Ectodermal cell (in vitro differentiated cells): ENCODE results near the gene PHC2.

Experiments
- H3K27ac ChIP-seq: 2 replicates; pipeline ENCODE4 v1.7.0; 2013; ENCODE audit warnings: mild to moderate bottlenecking, low read depth, low read length; ENCODE audit not compliant: insufficient read depth, poor library complexity, severe bottlenecking
- H3K27me3 ChIP-seq: 2 replicates; pipeline ENCODE4 v1.7.0; 2013; ENCODE audit warnings: mild to moderate bottlenecking, low read length; ENCODE audit not compliant: insufficient read depth, control insufficient read depth, poor library complexity, severe bottlenecking
- H3K36me3 ChIP-seq: one replicate; pipeline ENCODE4 v1.7.0; 2013; ENCODE audit warnings: low read length; ENCODE audit not compliant: control insufficient read depth, insufficient read depth
- H3K4me1 ChIP-seq: one replicate; pipeline ENCODE4 v1.7.0; 2013; ENCODE audit warnings: low read length; ENCODE audit not compliant: control insufficient read depth, insufficient read depth
- H3K4me3 ChIP-seq: 2 replicates; pipeline ENCODE4 v1.7.0; 2013; ENCODE audit warnings: low read depth, low read length, control low read depth; ENCODE audit not compliant: insufficient read depth
- H3K9me3 ChIP-seq: 2 replicates; pipeline ENCODE4 v1.7.0; 2013; ENCODE audit warnings: mild to moderate bottlenecking, low read length, moderate library complexity; ENCODE audit not compliant: control insufficient read depth
- WGBS, 2 experiments: methylation state at CpG; one replicate each; pipeline ENCODE4 v1.1.7; 2013; ENCODE audit warnings: missing lambda C conversion rate in 2 of 2; 5-methylcytosine and 5-hydroxymethylcytosine counted together

Gene PHC2

GRCh38 chr1:33424610-33425009 lies 6.3 kb downstream of the PHC2 start:
- H3K9me3 ChIP-seq = no peaks in the 10 kb centered on the region
- H3K27me3 ChIP-seq = peaks cover 11% of the 10 kb centered on the region
- H3K27ac ChIP-seq = no peak overlapping the region
- H3K36me3 ChIP-seq = no peaks in the 10 kb centered on the region
- no peak overlapping the region for H3K4me3 ChIP-seq
- peaks cover 21% of the 10 kb centered on the region for H3K4me1 ChIP-seq
- 55 to 87% methylated on average over 1 to 2 of the region's 2 CpGs for WGBS, 2 experiments

GRCh38 chr1:33424205-33424604 lies 6.7 kb downstream of the PHC2 start:
- no peak overlapping the region for H3K27ac ChIP-seq
- 31 to 49% methylated on average over 3 to 4 of the region's 4 CpGs for WGBS, 2 experiments
- H3K4me3 ChIP-seq = no peak overlapping the region
- peaks cover 7% of the 10 kb centered on the region for H3K27me3 ChIP-seq
- H3K36me3 ChIP-seq = no peaks in the 10 kb centered on the region
- no peaks in the 10 kb centered on the region for H3K9me3 ChIP-seq
- H3K4me1 ChIP-seq = peaks cover 17% of the 10 kb centered on the region

- Histone ChIP-seq H3K27ac (no peak overlapping the region), H3K9me3 (no peaks in the 10 kb centered on the region), H3K36me3 (no peaks in the 10 kb centered on the region), H3K4me1 (peaks cover 9% of the 10 kb centered on the region), H3K4me3 (no peak overlapping the region), H3K27me3 (no peaks in the 10 kb centered on the region)
- WGBS, 2 experiments = 87 to 91% methylated on average over 6 to 7 of the region's 7 CpGs
Measured at GRCh38 chr1:33420870-33421775, 9.8 kb downstream of the PHC2 start.

- no peaks in the 10 kb centered on the region for H3K27me3 ChIP-seq
- no peak overlapping the region for H3K4me3 ChIP-seq
- no peaks in the 10 kb centered on the region for H3K9me3 ChIP-seq
- H3K4me1 ChIP-seq = peaks cover 9% of the 10 kb centered on the region
- H3K36me3 ChIP-seq = no peaks in the 10 kb centered on the region
- no peak overlapping the region for H3K27ac ChIP-seq
- no CpG with 5 or more reads among the region's 1 CpG for WGBS, 2 experiments
Measured at GRCh38 chr1:33418811-33419210, 12.1 kb downstream of the PHC2 start.

GRCh38 chr1:33414879-33415278 lies 16.0 kb downstream of the PHC2 start:
- Histone ChIP-seq H3K36me3 (no peaks in the 10 kb centered on the region), H3K4me1 (peaks cover 8% of the 10 kb centered on the region), H3K27me3 (no peaks in the 10 kb centered on the region), H3K4me3 (no peak overlapping the region), H3K27ac (no peak overlapping the region), H3K9me3 (no peaks in the 10 kb centered on the region)
- 92 to 95% methylated on average over 5 of the region's 5 CpGs for WGBS, 2 experiments

GRCh38 chr1:33410091-33410701 lies 20.7 kb downstream of the PHC2 start:
- Histone ChIP-seq H3K27ac (peak overlapping the region; percentile 86), H3K36me3 (no peaks in the 10 kb centered on the region), H3K4me3 (no peak overlapping the region), H3K4me1 (peaks cover 12% of the 10 kb centered on the region), H3K27me3 (no peaks in the 10 kb centered on the region), H3K9me3 (no peaks in the 10 kb centered on the region)
- WGBS, 2 experiments = 25 to 31% methylated on average over 5 of the region's 5 CpGs

- no peaks in the 10 kb centered on the region for H3K27me3 ChIP-seq
- peaks cover 12% of the 10 kb centered on the region for H3K4me1 ChIP-seq
- H3K27ac ChIP-seq = no peak overlapping the region
- H3K4me3 ChIP-seq = no peak overlapping the region
- H3K36me3 ChIP-seq = no peaks in the 10 kb centered on the region
- H3K9me3 ChIP-seq = no peaks in the 10 kb centered on the region
- WGBS, 2 experiments = 100% methylated on average over 2 of the region's 2 CpGs; no CpG with 5 or more reads in 1 of the 2 experiments
Measured at GRCh38 chr1:33408093-33408436, 22.8 kb downstream of the PHC2 start.

GRCh38 chr1:33407352-33408092 lies 23.4 kb downstream of the PHC2 start:
- Histone ChIP-seq H3K4me3 (no peak overlapping the region), H3K27ac (no peak overlapping the region), H3K9me3 (no peaks in the 10 kb centered on the region), H3K4me1 (peaks cover 12% of the 10 kb centered on the region), H3K27me3 (no peaks in the 10 kb centered on the region), H3K36me3 (no peaks in the 10 kb centered on the region)
- WGBS, 2 experiments = no CpG with 5 or more reads among the region's 1 CpG

GRCh38 chr1:33402206-33402605 lies 28.7 kb downstream of the PHC2 start:
- 100% methylated on average over 1 of the region's 1 CpG; no CpG with 5 or more reads in 1 of the 2 experiments for WGBS, 2 experiments
- no peaks in the 10 kb centered on the region for H3K27me3 ChIP-seq
- no peaks in the 10 kb centered on the region for H3K9me3 ChIP-seq
- H3K27ac ChIP-seq = no peak overlapping the region
- no peaks in the 10 kb centered on the region for H3K36me3 ChIP-seq
- H3K4me1 ChIP-seq = no peaks in the 10 kb centered on the region
- no peak overlapping the region for H3K4me3 ChIP-seq

GRCh38 chr1:33401471-33401870 lies 29.4 kb downstream of the PHC2 start:
- Histone ChIP-seq H3K4me1 (no peaks in the 10 kb centered on the region), H3K27ac (no peak overlapping the region), H3K36me3 (no peaks in the 10 kb centered on the region), H3K9me3 (no peaks in the 10 kb centered on the region), H3K4me3 (no peak overlapping the region), H3K27me3 (no peaks in the 10 kb centered on the region)
- 94 to 97% methylated on average over 3 of the region's 3 CpGs for WGBS, 2 experiments
